NCI-H2196 treated with DMSO at 0.1 percent for 48 hours (cell line): Measurements from ENCODE around the gene ETV4.

Experiments used
- DNase-seq: peaks from one replicate; lab custom pipeline; 2025; ENCODE audit not compliant: unreplicated experiment; lab: John Stamatoyannopoulos, UW

ETV4 gene

GRCh38 chr17:43573579-43574321 lies 27.6 kb upstream of the ETV4 start:
- no peak for DNase-seq

GRCh38 chr17:43572368-43572980 lies 26.3 kb upstream of the ETV4 start:
- no peak for DNase-seq

- DNase-seq = no peak
Observed at GRCh38 chr17:43570518-43570928, 24.4 kb upstream of the ETV4 start.

GRCh38 chr17:43568506-43569082 lies 22.5 kb upstream of the ETV4 start:
- no peak for DNase-seq

GRCh38 chr17:43563600-43564594 lies 17.8 kb upstream of the ETV4 start:
- no peak for DNase-seq

- DNase-seq = no peak
Observed at GRCh38 chr17:43562679-43563599, 16.8 kb upstream of the ETV4 start.

- no peak for DNase-seq
Observed at GRCh38 chr17:43560461-43561427, 14.6 kb upstream of the ETV4 start.

- no peak for DNase-seq
Observed at GRCh38 chr17:43559161-43559816, 13.1 kb upstream of the ETV4 start.

GRCh38 chr17:43558805-43559160 lies 12.6 kb upstream of the ETV4 start:
- no peak for DNase-seq

- DNase-seq = no peak
Observed at GRCh38 chr17:43556292-43556691, 10.2 kb upstream of the ETV4 start.

- DNase-seq = no peak
Observed at GRCh38 chr17:43554857-43555256, 8.7 kb upstream of the ETV4 start.

- no peak for DNase-seq
Observed at GRCh38 chr17:43553573-43553972, 7.4 kb upstream of the ETV4 start.

- DNase-seq = no peak
Observed at GRCh38 chr17:43552229-43552837, 6.2 kb upstream of the ETV4 start.

GRCh38 chr17:43550754-43551153 lies 4.6 kb upstream of the ETV4 start:
- DNase-seq = no peak

GRCh38 chr17:43549496-43549895 lies 3.4 kb upstream of the ETV4 start:
- DNase-seq = no peak

- DNase-seq = no peak
Observed at GRCh38 chr17:43548689-43549379, 2.7 kb upstream of the ETV4 start.

- DNase-seq = no peak
Observed at GRCh38 chr17:43547659-43548256, 1.6 kb upstream of the ETV4 start.
